Measurements from ENCODE around the gene SP100.
A peak's percentile ranks its signal among the peaks of the same experiment; 100 is the strongest.
"Not testable (repeated sequence)": the region's sequence is repeated elsewhere in the genome, so short reads cannot be mapped to it uniquely, and the experiment has no call there.

Gene SP100

DNA sequence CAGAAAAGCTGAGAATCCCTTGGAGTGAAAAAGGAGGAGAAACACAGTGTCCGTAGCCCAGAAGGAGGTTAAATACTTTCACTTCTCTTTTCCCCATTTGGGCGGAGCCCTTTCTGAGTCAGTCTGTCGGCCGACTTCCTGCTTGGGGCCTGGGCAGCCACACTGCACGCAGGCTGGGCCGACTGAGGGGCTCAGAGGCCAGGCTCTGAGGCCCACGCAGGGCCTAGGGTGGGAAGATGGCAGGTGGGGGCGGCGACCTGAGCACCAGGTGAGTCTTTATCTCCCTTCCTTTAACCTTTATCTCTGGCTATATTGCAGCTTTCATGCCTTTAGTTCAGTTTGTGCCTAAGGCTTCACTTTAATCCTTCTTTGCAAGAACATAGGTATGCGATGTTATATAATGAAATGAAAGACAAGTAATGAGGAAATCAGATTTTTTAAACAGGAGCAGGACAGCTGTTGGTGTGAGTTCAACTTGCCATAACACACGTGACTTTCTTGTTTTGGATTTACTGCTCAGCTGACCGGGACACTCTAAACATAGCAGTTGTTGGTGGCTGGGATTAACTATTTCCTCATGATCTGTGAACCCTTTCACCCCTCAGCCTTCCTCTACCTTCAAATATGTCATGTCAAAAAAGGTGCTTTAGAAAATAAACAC, at the start of gene SP100:
TSS of gene SP100 (plus strand) at position 141 of the 661 bp plus-strand sequence. CDS start at position 237, 96 bp downstream.
- peak; percentile 62 to 76 for DNase-seq (ENCODE audit: low read depth in 2 of 2)

DNA sequence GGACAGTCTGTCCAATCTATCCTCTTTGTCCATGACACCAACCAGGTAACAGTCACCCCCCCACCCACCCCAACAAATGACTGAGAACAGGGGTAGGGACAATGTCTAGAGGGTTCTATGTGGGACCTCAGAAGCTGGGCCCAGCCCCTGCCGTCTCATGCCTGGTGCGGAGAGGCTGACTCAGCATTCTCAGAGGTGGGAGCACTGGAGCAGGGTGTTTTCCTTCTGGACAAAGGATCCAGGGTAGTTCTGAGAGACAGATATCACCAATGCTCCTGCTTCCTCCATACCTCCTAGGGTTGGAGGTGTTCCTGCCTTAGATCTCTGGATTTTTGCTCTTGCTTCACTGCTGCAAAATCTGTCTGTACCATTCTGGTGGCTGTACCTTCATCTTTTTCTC, 33.9 kb upstream of the SP100 start:
- DNase-seq (ENCODE audit: low read depth in 2 of 2) = no peak

DNA sequence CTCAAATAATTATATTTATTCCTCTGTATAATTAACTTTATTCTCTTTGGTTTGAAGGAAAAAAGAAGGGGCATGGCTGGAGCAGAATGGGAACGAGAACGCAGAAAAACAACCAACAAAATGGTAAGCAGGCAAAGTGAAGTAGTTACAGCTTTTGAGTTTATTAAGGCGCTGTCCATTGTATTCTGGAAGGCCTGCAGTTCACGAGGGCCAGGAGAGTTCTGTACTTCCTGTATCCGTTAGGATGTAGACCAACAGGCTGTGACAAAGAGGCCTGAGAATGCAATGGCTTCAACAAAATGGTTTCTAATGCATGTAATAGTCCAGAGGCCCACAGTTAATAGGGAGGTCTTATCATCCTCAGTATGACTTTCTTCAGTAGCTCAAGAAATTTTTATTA, 32.5 kb upstream of the SP100 start:
- DNase-seq (ENCODE audit: low read depth in 2 of 2) = no peak

DNA sequence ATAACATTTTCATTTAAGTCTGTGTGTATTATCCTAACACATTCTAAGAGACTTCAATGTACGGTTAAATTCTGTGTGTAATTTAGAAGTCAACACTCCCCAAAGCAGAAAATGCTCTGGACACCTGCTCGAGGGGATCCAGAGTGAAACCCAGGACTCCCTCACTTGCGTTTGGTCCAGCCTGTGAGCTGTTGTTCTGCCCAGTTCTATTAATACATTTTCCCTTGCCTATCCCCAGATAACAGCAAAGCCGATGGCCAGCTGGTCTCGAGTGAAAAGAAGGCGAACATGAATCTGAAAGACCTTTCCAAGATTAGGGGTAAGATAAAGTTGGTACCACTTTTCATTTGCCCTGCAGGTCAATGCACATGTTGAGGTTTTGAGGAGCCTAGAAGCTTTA, 31.0 kb upstream of the SP100 start:
- no peak for DNase-seq (ENCODE audit: low read depth in 2 of 2)

DNA sequence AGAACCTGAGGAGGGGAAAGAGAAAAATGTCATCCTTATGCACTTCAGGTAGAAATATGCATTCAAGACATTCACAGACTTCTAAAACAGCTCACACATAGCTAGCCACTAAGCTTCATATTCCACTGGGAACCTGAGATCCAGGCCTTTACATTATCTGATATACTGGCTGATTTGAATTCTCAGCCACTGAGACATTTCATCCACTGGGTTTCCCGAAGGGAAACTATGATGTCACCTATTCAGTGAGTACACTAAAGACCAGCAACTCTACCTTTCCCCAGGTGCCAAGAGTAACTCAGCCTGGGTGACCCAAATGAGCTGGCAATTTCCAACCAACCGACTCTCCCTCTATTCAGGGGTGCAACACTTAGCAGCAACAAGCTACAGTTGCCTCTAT, 21.7 kb upstream of the SP100 start:
- DNase-seq (ENCODE audit: low read depth in 2 of 2) = no peak

DNA sequence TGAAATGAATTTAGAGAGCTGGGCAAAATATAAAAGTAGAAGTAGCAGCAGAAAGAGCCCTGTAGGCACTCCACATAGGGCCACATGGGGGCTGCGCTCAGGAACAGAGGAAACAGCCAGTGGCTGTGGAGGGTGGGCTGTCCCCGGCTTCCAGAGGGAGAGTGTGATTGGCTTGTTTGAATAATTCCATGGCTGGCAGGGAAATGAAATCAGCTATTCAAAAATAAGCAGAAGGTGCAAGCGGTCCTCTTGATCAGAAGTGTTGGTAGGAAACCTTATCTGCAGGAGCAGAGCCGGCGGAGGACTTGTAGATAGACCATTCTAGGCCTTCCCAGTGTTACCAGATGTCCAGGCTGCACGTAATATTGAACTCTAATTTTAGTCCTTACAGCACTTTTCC, 17.3 kb upstream of the SP100 start:
- DNase-seq (ENCODE audit: low read depth in 2 of 2) = not testable (repeated sequence)

DNA sequence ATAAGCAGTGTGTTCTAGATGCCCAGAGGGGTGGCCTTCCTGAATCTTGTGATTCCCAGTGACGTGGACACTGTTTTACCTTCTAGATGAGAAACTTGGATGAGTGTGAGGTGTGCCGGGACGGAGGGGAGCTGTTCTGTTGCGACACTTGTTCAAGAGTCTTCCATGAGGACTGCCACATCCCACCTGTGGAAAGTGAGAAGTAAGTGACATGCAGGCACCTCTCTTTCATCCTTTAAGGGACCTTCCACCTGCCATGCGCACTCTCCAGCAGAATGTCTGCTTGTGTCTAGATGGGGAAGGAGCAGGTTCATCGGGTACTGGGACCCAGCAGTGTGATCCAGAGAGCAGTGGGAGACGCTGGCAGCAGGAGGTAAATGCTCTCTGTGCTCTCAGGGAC, 16.0 kb upstream of the SP100 start:
- no peak for DNase-seq (ENCODE audit: low read depth in 2 of 2)

DNA sequence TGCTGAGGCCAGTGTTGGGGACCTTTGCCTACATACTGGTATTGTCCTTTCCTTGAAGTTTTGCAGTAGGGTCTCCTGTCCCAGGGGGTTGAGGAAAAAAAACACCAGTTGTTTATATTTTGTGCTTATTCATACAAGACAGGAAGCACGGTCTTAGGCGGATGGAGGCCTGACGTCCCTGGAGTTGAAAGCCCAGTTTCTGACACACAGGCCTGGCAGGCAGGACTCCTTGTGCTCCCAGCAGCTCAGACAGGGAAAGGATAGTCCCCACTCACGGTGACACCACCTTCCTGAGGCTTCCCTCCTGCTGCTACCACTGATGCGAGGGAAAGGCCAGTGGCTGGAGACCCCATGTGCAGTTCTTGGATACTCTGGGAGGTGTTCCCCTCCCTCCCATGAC, 15.5 kb upstream of the SP100 start:
- DNase-seq (ENCODE audit: low read depth in 2 of 2) = no peak

DNA sequence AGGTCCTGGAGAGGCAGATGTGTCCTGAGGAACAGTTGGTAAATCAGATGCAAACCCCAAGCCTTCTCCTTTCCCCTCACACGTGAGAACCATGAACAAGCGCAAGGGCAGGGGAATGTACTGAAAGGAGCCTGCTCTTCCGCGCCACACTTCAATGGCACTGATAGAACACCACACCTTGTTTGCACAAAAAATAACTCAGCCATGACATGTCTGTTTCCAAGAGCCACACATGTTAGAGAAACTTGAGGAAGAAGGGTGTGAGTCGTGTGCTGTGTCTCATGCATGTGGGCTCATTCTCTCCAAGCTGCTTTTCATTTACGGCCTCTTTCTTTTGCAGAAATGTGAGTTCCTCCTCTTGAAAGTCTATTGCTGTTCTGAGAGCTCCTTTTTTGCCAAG, 15.0 kb upstream of the SP100 start:
- not testable (repeated sequence) for DNase-seq (ENCODE audit: low read depth in 2 of 2)

DNA sequence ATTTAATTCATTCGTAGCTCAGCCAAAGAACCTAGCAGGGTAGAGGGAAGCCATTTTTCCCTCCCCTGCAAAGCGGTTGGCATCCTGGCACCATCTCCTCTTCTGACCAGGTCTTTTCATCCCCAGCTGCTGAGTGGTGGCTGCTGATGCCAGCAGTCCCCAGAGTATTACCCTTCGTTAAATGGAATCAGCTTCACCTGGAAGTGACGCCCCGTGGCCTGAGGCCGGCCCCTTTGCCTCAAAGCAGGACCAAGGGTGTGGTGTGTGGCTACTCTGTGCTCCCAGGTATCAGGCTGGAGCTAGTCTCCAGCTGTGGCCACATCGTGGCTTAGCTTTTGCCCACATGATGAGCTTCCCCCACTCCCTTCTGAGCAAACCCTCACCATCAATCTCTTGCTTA, 12.3 kb upstream of the SP100 start:
- no peak for DNase-seq (ENCODE audit: low read depth in 2 of 2)

DNA sequence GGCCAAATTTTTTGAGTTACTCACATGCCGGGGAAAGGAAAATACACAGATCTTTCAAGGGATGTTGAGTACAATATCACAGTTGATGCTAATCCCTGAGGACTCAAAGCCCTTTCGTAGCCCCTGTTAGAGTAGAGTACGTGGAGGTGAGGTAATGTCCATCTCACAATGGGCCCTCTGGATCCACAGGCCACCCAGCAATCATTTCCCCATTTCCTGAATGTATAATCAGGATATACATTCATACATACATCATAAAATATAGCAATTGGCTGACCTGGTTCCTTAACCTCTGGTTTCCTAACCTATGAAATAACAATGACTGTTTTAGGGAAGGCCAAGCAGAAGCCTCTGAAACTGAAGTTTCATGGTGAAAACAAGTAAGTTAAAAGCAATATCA, 10.2 kb upstream of the SP100 start:
- no peak for DNase-seq (ENCODE audit: low read depth in 2 of 2)

DNA sequence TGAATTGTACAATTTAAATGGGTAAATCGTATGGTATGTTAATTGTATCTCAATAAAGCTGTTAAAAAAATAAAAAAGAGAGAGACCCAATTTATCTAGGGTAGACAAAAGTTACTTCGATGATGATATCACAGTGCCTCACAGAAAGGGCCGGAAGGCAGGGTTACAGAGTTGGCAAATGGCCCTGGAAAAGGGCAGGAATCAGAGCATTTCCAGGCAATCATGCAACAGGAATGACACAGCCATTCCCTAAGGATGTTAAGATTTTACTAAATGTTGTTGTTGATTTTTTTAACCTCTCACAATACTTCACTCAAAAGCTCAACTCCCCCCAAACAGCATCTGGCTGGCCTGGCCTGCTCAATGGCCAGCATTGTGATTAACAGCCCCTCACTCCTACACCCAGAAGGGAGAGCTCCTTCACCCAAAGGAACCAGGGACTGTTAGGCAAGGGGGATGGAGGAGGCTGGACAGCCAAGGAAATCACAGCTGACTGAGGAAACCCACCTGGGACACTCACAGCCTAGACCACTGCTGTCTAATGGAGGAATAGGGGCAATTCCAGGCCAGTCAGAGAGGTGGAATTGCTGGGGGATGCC, 7.7 kb upstream of the SP100 start:
- DNase-seq (ENCODE audit: low read depth in 2 of 2) = no peak

DNA sequence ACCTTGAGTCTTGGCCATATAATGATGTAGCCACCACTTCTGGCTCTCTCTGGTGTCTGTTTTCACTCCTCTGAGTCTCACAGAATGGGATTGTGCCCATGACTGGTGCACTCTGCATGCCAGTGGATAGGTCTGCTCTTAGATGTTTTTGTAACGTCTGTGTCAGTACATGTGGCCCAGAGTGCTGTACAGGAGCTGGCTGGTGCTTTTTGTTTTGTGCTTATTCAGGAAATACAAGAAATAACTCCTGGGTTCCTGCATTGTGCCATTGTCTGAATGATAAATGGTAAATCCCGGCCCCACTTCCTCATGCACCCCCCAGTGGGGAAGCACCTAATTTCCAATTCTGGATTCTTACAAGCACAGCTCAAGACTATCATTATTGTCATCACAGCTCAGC, 6.7 kb upstream of the SP100 start:
- not testable (repeated sequence) for DNase-seq (ENCODE audit: low read depth in 2 of 2)

DNA sequence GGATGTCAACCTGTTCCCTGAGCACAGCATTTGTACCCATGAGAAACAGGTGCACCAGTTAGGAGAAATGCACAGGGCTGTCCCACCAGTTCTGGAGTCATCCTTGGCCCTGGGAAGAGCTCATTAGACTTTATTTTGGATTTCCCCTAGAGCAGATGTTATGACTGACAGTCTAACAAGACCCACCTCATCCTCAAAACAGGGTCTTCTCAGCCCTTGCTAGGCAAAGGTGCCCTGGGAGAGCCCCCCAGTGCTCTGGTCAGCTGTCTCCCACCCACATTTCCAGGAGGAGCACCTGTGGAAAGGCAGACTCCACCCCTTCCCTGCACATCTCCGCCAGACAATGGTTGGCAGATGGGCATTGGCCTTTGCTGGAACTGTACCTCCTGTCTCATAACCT, 5.7 kb upstream of the SP100 start:
- DNase-seq (ENCODE audit: low read depth in 2 of 2) = no peak

DNA sequence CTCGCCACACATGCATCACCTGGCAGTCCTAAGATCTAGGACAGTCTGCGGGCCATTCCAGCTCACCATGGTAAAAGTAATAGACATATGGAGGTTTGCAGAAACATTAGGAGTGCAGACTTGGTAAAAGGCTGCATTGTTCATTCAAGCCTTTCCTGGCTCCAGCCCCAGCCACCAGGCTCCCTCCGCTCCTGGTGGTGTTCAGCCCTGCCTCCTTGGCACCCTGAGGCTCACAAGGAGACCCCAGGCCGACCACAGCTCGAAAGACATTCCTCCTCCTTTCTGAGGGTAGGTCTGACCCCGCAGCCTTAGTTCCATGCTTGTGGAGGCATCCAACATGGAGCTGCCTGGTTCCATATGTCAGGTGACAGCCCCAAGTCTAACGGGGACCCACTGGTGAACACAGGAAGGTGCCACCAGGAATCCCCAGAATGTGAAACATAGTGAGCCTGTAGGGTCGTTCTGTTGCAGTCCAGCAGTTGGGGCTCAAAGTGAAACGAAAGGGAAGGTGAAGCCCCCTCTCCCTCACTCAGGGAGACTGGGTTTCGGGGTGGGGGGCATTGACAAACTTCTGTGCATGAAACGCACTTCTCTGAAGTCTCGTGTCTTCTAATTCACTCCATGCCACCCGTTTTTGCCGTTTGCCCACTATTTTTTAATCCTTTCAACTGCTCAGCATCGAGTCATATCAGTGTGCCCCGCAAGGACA, 5.0 kb upstream of the SP100 start:
- no peak for DNase-seq (ENCODE audit: low read depth in 2 of 2)

DNA sequence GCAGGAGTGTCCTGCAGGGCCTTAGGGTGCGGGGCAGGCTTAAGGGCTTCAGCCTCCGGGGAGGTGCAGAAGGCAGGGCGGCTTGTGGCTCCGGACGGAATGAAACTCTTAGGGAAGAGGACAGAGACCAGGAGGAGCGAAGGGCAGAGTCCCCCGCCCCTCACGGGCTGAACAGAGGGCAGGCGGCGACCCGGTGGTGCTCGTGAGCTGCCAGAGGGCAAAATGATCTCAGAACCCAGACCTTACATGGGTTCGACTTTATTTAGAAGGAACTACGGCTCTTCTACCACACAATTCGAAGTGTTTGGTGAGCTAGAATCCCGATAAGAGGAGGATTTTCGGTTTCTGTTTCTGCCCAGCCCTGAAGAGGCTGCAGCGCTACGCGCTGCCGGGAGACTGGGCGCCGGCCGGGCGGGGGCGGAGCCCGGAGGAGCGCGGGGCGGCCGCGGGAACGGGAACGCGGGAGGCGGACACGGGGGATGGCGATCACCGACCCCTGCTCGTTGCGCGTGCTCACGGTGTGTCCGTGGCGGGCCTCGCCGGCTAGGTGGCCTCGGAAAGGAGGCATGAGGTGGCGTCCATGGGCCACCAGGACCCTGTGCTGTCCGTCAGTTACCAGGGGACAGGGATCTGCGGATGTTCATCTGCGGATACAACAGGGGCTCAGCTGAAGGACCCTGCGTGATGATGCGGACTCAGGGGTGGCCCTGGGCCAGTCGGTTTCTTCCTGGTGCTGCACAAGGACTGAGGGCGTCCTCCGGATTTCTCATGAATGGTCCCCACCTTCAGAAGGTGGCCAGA, 4.2 kb upstream of the SP100 start:
- DNase-seq (ENCODE audit: low read depth in 2 of 2) = peak in 1 of 2 donors; percentile 37

DNA sequence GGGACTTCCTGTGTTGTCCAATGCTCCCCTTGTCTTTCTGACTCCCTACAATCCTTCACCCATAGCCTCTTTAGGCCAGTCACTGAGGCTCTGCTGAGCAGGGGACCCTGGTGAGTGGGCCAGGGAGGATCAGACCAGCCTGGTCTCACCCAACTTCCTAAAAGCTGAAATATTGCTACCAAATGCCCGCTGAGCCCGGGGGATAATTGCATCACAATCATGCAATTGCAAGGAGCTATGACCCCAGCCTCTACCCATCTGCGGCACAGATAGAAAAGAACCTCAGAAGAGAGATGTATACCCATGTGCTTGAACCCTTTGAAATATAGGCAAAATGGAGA, 3.7 kb upstream of the SP100 start:
- DNase-seq (ENCODE audit: low read depth in 2 of 2) = no peak

DNA sequence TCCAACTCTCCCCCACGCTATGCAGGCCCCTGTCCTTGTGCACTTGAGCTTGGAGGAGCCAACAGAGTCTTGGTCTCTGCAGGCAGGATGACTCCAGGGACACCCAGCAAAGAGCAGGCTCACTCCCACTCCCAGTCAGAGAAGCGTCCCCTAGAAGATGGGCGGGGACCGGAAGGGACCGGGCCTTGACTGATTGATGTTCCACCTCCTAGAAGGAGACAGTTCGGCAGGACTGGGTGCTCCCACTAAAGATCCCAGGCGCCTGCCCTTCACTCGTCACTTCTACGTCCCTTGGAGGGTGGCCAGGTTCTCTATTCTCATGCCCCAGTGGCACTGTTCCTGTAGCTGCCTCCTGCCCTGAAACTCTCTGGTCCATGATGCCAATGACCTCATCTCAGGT, 3.2 kb upstream of the SP100 start:
- DNase-seq (ENCODE audit: low read depth in 2 of 2) = no peak

DNA sequence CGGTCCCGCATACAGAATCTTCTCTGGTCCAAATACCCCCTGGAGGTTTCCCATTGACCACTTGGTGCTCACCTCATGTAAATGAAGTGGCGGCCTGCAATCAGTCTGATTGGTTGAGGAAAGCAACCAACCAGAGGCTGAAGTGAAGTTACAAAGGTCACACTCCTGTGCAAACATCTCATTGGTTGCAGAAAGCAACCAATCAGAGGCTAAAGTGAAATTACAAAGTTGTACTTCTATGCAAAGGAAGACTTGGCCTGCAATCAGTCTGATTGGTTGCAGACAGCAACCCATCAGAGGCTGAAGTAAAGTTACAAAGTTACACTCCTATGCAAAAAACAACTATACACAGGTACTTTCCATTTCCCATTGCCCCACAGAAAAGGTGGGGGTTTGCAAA, 2.5 kb upstream of the SP100 start:
- no peak for DNase-seq (ENCODE audit: low read depth in 2 of 2)

DNA sequence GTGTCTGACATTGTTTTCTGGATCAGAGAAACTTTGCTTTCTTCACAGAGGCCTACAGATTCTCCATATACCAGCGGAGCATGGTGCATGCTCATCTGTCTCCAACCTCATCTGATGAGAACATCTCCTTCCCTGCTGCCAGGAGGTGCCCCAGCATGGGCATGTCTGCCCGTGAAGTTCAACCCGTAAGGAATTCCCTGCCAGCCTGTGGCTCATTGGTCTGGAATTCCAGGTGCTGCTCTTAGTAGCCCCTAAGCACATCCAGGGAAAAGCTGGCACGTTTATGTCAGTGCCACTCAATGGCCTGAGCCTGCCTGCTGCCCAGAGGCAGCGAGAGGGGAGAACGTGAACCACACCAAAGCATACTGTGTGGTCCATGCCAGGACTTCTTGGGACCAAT, 1.7 kb upstream of the SP100 start:
- DNase-seq (ENCODE audit: low read depth in 2 of 2) = no peak

DNA sequence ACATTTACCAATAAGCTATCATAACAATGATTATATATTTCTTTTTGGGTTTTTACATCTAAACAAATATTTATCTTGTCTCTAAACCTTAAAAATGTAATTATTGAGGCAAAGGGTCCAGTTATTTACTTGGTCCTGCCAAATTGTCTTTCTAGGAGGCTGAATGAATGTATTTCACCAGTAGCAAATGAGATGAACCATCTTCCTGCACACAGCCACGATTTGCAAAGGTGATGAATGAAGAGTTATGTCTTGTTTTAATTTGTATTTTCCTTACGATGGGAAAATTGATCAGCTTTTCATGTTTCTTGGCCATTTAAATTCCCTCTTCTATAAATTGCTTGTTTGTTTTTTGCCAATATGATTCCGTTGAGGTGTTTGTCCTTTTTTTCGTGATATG, 1.4 kb downstream of the SP100 start:
- no peak for DNase-seq (ENCODE audit: low read depth in 2 of 2)

DNA sequence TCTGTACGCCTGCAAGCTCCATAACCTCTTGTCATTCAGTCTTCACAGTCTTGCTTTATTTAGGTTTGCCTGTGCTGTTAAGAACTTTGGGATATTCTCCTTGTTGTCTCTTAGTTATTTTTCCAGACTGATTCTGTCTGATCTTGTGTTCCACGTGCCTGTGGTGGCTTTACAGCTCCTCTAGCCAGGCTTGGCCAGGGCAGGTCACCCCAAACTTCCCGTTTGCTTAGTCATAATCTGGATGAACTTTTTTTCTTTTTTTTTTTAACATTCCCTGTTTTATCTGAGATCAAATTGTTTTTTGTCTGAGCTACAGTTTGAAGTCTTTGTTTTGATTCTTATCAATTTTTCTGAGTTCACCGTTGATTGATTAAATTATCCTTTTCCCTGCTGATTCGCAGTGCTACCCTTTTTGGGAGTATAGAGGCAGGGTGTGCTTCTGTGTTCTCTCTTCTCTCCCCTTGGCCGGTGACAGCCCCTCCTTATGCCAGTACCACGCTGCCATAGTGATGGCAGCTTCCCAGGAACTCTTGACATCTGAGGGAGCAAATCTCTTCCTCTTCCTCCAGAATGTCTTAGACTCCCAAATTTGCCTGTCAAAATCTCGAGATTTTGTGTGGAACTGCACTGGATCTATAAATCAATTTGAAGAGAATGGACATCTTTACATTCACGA, 2.5 kb downstream of the SP100 start:
- no peak for DNase-seq (ENCODE audit: low read depth in 2 of 2)

Data from stimulated activated CD8-positive, alpha-beta memory T cell treated with anti-CD3 and anti-CD28 coated beads, Interleukin-15, amount 100 ng/mL, for 4 hours (primary cell).